ENCODE measurements around the gene PTPRG.

- TF ChIP-seq, protein P1, sequence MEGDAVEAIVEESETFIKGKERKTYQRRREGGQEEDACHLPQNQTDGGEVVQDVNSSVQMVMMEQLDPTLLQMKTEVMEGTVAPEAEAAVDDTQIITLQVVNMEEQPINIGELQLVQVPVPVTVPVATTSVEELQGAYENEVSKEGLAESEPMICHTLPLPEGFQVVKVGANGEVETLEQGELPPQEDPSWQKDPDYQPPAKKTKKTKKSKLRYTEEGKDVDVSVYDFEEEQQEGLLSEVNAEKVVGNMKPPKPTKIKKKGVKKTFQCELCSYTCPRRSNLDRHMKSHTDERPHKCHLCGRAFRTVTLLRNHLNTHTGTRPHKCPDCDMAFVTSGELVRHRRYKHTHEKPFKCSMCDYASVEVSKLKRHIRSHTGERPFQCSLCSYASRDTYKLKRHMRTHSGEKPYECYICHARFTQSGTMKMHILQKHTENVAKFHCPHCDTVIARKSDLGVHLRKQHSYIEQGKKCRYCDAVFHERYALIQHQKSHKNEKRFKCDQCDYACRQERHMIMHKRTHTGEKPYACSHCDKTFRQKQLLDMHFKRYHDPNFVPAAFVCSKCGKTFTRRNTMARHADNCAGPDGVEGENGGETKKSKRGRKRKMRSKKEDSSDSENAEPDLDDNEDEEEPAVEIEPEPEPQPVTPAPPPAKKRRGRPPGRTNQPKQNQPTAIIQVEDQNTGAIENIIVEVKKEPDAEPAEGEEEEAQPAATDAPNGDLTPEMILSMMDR (conservative IDR thresholded peaks at IDR 0.05; ENCODE audit: low read length): no peak
- no peak for TF ChIP-seq EZH2phosphoT487 (IDR thresholded peaks at IDR 0.05; ENCODE audit: borderline replicate concordance, low read depth, low read length)
These were observed 250.7 kb downstream of the PTPRG start for GRCh38 chr3:61812085-61812484.
